Measurements from ENCODE around the gene TRIM46. TPM values are rescaled to one million over a fixed set of nuclear protein-coding genes. Genes with fewer than 3 reads are reported as not detected.

TRIM46 gene
- total and polyA plus RNA-seq, 2 of the 13 experiments (the other 11 are each of a cell fraction or from before 2014, with no cell fraction given): 0.04 to 0.09 TPM

DNA sequence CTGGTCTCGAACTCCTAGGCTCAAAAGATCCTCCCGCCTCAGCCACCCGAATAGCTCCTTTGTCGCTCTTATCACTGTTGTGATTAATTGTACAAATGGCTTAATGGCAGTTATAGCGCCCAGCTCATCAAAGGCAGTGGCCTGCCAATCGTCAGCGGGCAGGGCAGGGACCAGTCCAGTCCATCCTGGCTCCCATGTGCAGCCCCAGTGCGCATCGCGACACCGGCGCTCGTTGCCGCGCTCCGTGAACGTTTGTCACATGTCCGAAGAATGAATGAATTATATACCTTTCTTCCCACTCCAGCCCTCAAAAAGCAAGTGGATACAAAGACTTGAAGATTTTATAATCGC, 53.2 kb downstream of the TRIM46 start (continued):
- TF ChIP-seq HNRNPLL (IDR thresholded peaks at IDR 0.05; ENCODE audit: low read depth, low read length, poor library complexity, severe bottlenecking) (no peak), ZNF44 (CRISPR knock-in tag; IDR thresholded peaks at IDR 0.05) (no peak), HCFC1 (IDR thresholded peaks at IDR 0.05; ENCODE audit: low read depth, low read length) (no peak), GTF2F1 (IDR thresholded peaks at IDR 0.05; ENCODE audit: low read length) (no peak), ZNF878 (CRISPR knock-in tag; IDR thresholded peaks at IDR 0.05) (no peak), AGO2 (optimal IDR thresholded peaks at IDR 0.05; ENCODE audit: low read depth, low read length) (no peak), SMC3 (IDR thresholded peaks at IDR 0.05; ENCODE audit: low read length) (no peak), ZNF432 (CRISPR knock-in tag; IDR thresholded peaks at IDR 0.05; ENCODE audit: borderline replicate concordance) (no peak), HNF4A (CRISPR knock-in tag; IDR thresholded peaks at IDR 0.05) (no peak), MEIS2 (CRISPR knock-in tag; IDR thresholded peaks at IDR 0.05) (no peak), ZSCAN21 (CRISPR knock-in tag; IDR thresholded peaks at IDR 0.05; ENCODE audit: borderline replicate concordance) (no peak), POGZ (CRISPR knock-in tag; IDR thresholded peaks at IDR 0.05) (no peak), ZNF556 (CRISPR knock-in tag; IDR thresholded peaks at IDR 0.05; ENCODE audit: borderline replicate concordance) (peak; percentile 40; the same call in 1 of the 2 replicates)
- TF ChIP-seq, protein P1, sequence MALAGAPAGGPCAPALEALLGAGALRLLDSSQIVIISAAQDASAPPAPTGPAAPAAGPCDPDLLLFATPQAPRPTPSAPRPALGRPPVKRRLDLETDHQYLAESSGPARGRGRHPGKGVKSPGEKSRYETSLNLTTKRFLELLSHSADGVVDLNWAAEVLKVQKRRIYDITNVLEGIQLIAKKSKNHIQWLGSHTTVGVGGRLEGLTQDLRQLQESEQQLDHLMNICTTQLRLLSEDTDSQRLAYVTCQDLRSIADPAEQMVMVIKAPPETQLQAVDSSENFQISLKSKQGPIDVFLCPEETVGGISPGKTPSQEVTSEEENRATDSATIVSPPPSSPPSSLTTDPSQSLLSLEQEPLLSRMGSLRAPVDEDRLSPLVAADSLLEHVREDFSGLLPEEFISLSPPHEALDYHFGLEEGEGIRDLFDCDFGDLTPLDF (CRISPR knock-in tag; IDR thresholded peaks at IDR 0.05): no peak
- TF ChIP-seq, protein P2, sequence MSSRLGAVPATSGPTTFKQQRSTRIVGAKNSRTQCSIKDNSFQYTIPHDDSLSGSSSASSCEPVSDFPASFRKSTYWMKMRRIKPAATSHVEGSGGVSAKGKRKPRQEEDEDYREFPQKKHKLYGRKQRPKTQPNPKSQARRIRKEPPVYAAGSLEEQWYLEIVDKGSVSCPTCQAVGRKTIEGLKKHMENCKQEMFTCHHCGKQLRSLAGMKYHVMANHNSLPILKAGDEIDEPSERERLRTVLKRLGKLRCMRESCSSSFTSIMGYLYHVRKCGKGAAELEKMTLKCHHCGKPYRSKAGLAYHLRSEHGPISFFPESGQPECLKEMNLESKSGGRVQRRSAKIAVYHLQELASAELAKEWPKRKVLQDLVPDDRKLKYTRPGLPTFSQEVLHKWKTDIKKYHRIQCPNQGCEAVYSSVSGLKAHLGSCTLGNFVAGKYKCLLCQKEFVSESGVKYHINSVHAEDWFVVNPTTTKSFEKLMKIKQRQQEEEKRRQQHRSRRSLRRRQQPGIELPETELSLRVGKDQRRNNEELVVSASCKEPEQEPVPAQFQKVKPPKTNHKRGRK (CRISPR knock-in tag; IDR thresholded peaks at IDR 0.05): no peak
- TF ChIP-seq, protein P3, sequence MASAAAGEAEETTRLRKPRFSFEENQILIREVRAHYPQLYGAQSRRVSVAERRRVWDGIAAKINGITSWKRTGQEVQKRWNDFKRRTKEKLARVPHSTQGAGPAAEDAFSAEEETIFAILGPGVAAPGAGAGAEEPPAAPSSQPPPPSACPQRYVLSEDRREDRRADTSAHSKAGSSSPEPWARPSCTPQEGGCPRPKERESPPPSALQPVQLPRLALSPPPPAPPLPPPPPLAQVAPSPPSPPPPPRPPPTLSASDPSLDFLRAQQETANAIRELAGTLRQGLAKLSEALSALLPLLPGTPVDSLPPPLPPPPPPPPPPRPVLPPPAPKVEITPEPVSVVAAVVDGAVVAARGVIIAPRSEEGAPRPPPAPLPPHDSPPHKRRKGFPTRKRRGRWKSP (CRISPR knock-in tag; IDR thresholded peaks at IDR 0.05): peak; percentile 50; the same call in 1 of the 2 replicates
- TF ChIP-seq, protein P4, sequence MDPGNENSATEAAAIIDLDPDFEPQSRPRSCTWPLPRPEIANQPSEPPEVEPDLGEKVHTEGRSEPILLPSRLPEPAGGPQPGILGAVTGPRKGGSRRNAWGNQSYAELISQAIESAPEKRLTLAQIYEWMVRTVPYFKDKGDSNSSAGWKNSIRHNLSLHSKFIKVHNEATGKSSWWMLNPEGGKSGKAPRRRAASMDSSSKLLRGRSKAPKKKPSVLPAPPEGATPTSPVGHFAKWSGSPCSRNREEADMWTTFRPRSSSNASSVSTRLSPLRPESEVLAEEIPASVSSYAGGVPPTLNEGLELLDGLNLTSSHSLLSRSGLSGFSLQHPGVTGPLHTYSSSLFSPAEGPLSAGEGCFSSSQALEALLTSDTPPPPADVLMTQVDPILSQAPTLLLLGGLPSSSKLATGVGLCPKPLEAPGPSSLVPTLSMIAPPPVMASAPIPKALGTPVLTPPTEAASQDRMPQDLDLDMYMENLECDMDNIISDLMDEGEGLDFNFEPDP (CRISPR knock-in tag; conservative IDR thresholded peaks at IDR 0.05): 0 out of 2 replicates have a peak, but pooled peaks have one; percentile 25
- TF ChIP-seq, protein P5, sequence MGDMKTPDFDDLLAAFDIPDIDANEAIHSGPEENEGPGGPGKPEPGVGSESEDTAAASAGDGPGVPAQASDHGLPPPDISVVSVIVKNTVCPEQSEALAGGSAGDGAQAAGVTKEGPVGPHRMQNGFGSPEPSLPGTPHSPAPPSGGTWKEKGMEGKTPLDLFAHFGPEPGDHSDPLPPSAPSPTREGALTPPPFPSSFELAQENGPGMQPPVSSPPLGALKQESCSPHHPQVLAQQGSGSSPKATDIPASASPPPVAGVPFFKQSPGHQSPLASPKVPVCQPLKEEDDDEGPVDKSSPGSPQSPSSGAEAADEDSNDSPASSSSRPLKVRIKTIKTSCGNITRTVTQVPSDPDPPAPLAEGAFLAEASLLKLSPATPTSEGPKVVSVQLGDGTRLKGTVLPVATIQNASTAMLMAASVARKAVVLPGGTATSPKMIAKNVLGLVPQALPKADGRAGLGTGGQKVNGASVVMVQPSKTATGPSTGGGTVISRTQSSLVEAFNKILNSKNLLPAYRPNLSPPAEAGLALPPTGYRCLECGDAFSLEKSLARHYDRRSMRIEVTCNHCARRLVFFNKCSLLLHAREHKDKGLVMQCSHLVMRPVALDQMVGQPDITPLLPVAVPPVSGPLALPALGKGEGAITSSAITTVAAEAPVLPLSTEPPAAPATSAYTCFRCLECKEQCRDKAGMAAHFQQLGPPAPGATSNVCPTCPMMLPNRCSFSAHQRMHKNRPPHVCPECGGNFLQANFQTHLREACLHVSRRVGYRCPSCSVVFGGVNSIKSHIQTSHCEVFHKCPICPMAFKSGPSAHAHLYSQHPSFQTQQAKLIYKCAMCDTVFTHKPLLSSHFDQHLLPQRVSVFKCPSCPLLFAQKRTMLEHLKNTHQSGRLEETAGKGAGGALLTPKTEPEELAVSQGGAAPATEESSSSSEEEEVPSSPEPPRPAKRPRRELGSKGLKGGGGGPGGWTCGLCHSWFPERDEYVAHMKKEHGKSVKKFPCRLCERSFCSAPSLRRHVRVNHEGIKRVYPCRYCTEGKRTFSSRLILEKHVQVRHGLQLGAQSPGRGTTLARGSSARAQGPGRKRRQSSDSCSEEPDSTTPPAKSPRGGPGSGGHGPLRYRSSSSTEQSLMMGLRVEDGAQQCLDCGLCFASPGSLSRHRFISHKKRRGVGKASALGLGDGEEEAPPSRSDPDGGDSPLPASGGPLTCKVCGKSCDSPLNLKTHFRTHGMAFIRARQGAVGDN (CRISPR knock-in tag; IDR thresholded peaks at IDR 0.05): peak; percentile 92
- TF ChIP-seq, protein P6, sequence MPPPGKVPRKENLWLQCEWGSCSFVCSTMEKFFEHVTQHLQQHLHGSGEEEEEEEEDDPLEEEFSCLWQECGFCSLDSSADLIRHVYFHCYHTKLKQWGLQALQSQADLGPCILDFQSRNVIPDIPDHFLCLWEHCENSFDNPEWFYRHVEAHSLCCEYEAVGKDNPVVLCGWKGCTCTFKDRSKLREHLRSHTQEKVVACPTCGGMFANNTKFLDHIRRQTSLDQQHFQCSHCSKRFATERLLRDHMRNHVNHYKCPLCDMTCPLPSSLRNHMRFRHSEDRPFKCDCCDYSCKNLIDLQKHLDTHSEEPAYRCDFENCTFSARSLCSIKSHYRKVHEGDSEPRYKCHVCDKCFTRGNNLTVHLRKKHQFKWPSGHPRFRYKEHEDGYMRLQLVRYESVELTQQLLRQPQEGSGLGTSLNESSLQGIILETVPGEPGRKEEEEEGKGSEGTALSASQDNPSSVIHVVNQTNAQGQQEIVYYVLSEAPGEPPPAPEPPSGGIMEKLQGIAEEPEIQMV (CRISPR knock-in tag; IDR thresholded peaks at IDR 0.05; ENCODE audit: low read depth): 0 out of 2 replicates have a peak, but pooled peaks have one; percentile 31
